Ovary (tissue), 9 donors: Measurements from ENCODE around the gene MAU2. TPM values are rescaled to one million over a fixed set of nuclear protein-coding genes. Genes with fewer than 3 reads are reported as not detected.

Source experiments
- DNase-seq, 5 donors: peaks; one replicate each; pipeline ENCODE4 v3.0.0-alpha.2; 2019 to 2020
- H3K27ac ChIP-seq, 2 donors: fragments of 200-600 bp; one replicate each; pipeline versions ENCODE4 v1.5.1 to v1.8.0; 2019 to 2022
- H3K27me3 ChIP-seq: fragments of 200-600 bp; one replicate; pipeline ENCODE4 v1.8.0; 2022
- H3K36me3 ChIP-seq: fragments of 200-600 bp; sonication (generic); one replicate; pipeline ENCODE4 v1.5.1; 2019
- H3K4me1 ChIP-seq: one replicate; pipeline ENCODE4 v1.8.1; 2013; ENCODE audit warnings: mild to moderate bottlenecking, moderate library complexity; ENCODE audit not compliant: insufficient read depth
- H3K4me3 ChIP-seq: fragments of 200-600 bp; sonication (generic); one replicate; pipeline ENCODE4 v1.5.1; 2017
- H3K9me3 ChIP-seq, 2 donors: fragments of 200-600 bp in 1 of 2; sonication (generic) in 1 of 2; one replicate each; pipeline versions ENCODE4 v1.5.1 to v1.8.1; 2013 to 2019; ENCODE audit warnings: mild to moderate bottlenecking in 1 of 2, moderate library complexity in 1 of 2
- CTCF ChIP-seq, 3 donors: fragments of 450-650 bp in 2 of 3; fragments of 200-600 bp in 1 of 3; IDR thresholded peaks; one replicate each; pipeline versions ENCODE4 v1.5.1 to v1.8.0; 2016 to 2022; ENCODE audit warnings: antibody characterized with exemption in 3 of 3, mild to moderate bottlenecking in 1 of 3
- EP300 ChIP-seq: sonication (generic); formaldehyde crosslinking; IDR thresholded peaks from one replicate; pipeline ENCODE4 v1.6.1; 2017; ENCODE audit warnings: antibody characterized with exemption
- POLR2A ChIP-seq: fragments of 450-650 bp; IDR thresholded peaks from one replicate; pipeline ENCODE4 v1.6.1; 2017; ENCODE audit warnings: antibody characterized with exemption, mild to moderate bottlenecking, moderate library complexity
- WGBS, 3 donors: extraction: QIAGEN DNeasy Blood & Tissue Kit in 1 of 3; methylation state at CpG; one replicate each; pipeline versions ENCODE4 v1.1.5 to v1.1.7; 2013 to 2017; 5-methylcytosine and 5-hydroxymethylcytosine counted together
- intact Hi-C, 4 donors: fragments of 100-400 bp; cut with DNase I; formaldehyde crosslinking; loops; one replicate each; pipeline versions ENCODE4 v1.11.0 to v1.15.1; 2022 to 2023
- polyA plus RNA-seq, 2 donors: library from polyadenylated mRNA; stranded (reverse); fragments of 200-250 nt in 1 of 2; fragments of 350-450 nt in 1 of 2; fragmentation: Illumina TruSeq in 1 of 2; extraction: RNeasy Lipid Tissue Mini Kit (QIAGEN cat#74804) in 1 of 2; gene quantifications; one replicate each; pipeline ENCODE4 v1.2.3, GENCODE V29; 2013 to 2014
- total RNA-seq, 7 donors: library from RNA; depleted of rRNA in 2 of 7; stranded (reverse); fragments of >200 nt in 2 of 7; fragmentation: NEBNext Ultra II Directional in 3 of 7; extraction: Animal tissue kit (Norgen Biotek cat#: 25700) in 3 of 7; gene quantifications; one replicate each; pipeline versions ENCODE4 v1.1.0 to v1.2.4, GENCODE V29; 2016 to 2023
- donor health status: DM: no; HTN: no; CAD: no; lungs with moderate emphysema.
- donor health status: DM: no; HTN: no; CAD: no.
- donor health status: Bipolar disorder and iron deficiency.
- donor health status: DM: yes; HTN: yes; CAD: no.
- donor health status: DM: no; HTN: no; CAD: no.
- donor health status: DM: yes; HTN: yes; CAD: no.

The MAU2 gene
- total and polyA plus RNA-seq, 9 donors, result 12.4 to 77.0 (median 56.8) TPM

- intact Hi-C loops, result no loop called here
- no peaks in the 10 kb centered on the region for H3K36me3 ChIP-seq
Measured at GRCh38 chr19:19292607-19293006, 28.0 kb upstream of the MAU2 start.

GRCh38 chr19:19294914-19295313 is 25.7 kb upstream of the MAU2 start:
- Histone ChIP-seq H3K27me3 (no peaks in the 10 kb centered on the region), H3K36me3 (no peaks in the 10 kb centered on the region), H3K9me3 (no peaks in the 10 kb centered on the region), H3K27ac (no peak overlapping the region), H3K4me1 (no peaks in the 10 kb centered on the region), H3K4me3 (no peak overlapping the region)
- no peak for DNase-seq
- intact Hi-C loops, result no loop called here
- 81 to 89% (median 82%) methylated on average over 4 of the region's 4 CpGs for WGBS, 3 donors
- TF ChIP-seq CTCF (IDR thresholded peaks at IDR 0.05) (no peak), EP300 (no peak), POLR2A (no peak)

More at GRCh38 chr19:19292607-19293006, 28.0 kb upstream of the MAU2 start:
- Histone ChIP-seq H3K27me3 (no peaks in the 10 kb centered on the region), H3K4me3 (no peak overlapping the region), H3K4me1 (no peaks in the 10 kb centered on the region), H3K27ac (no peak overlapping the region), H3K9me3 (no peaks in the 10 kb centered on the region)
- WGBS, 3 donors, result 96 to 99% (median 97%) methylated on average over 5 of the region's 5 CpGs
- DNase-seq, result no peak
- TF ChIP-seq EP300 (no peak), CTCF (IDR thresholded peaks at IDR 0.05) (no peak), POLR2A (no peak)

- WGBS, 3 donors, result 88 to 91% (median 88%) methylated on average over 19 of the region's 19 CpGs
- intact Hi-C loops, result no loop called here
- Histone ChIP-seq H3K9me3 (no peaks in the 10 kb centered on the region), H3K27me3 (no peaks in the 10 kb centered on the region), H3K4me1 (no peaks in the 10 kb centered on the region), H3K4me3 (no peak overlapping the region), H3K36me3 (no peaks in the 10 kb centered on the region), H3K27ac (no peak overlapping the region)
- DNase-seq, result no peak
- TF ChIP-seq EP300, result no peak
- TF ChIP-seq POLR2A, result no peak
- TF ChIP-seq CTCF (IDR thresholded peaks at IDR 0.05), result no peak
Measured at GRCh38 chr19:19296953-19297689, 23.5 kb upstream of the MAU2 start.

GRCh38 chr19:19297759-19298158 is 22.9 kb upstream of the MAU2 start:
- WGBS, 3 donors, result 48 to 58% (median 53%) methylated on average over 9 of the region's 9 CpGs
- no peak overlapping the region for H3K27ac ChIP-seq
- no peak overlapping the region for H3K4me3 ChIP-seq
- H3K9me3 ChIP-seq, result no peaks in the 10 kb centered on the region
- no peak for DNase-seq
- TF ChIP-seq POLR2A (no peak), EP300 (no peak), CTCF (IDR thresholded peaks at IDR 0.05) (no peak)
- H3K4me1 ChIP-seq, result no peaks in the 10 kb centered on the region
- H3K36me3 ChIP-seq, result no peaks in the 10 kb centered on the region
- intact Hi-C loops, result no loop called here
- H3K27me3 ChIP-seq, result no peaks in the 10 kb centered on the region
